ENCODE data around the gene CDADC1.
A peak's percentile ranks its signal among the peaks of the same experiment; 100 is the strongest.

Gene CDADC1

DNA sequence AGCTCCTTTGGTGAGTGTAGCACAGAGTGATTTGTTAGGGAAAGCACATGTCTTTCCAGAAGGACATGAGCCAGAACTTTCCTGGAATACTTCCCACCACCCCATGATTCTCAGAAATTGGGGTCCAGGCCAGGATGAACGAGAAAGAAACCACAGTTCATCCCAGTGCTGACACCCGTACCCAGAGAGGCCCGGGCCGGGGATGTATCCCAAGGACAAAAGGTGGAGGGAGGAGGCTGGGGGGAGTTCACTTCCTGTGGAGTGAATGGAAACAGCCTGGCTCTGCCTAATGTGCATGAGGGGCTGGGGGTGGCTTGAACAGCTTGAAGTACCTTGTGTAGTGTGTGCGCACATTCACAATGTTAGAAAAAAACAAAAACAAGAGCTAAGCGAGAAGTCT is 47.5 kb downstream of the CDADC1 start:
- Mint-ChIP-seq H3K27ac (no peak overlapping the region), H3K9me3 (no peaks in the 10 kb centered on the region), H3K27me3 (ENCODE audit: low read depth) (no peaks in the 10 kb centered on the region), H3K4me1 (ENCODE audit: low read depth) (peaks cover 11% of the 10 kb centered on the region), H3K4me3 (no peak overlapping the region), H3K36me3 (ENCODE audit: low read depth) (peaks cover 14% of the 10 kb centered on the region)

DNA sequence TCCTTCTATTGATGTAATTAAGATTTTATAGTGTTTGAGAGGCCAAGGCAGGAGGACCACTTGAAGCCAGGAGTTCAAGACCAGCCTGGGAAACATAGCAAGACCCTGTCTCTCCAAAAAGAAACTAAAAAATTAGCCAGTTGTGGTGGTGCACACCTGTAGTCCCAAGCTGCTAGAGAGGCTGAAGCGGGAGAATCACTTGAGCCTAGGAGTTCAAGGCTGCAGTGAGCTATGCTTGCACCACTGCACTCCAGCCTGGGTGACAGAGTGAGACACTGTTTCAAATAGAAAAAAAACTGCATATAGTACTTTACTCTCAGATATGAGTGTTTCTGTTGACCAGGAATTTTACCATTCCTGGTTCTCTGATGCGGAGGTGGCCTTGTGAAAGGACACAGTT is 48.9 kb downstream of the CDADC1 start:
- no peaks in the 10 kb centered on the region for H3K27me3 Mint-ChIP-seq (ENCODE audit: low read depth)
- no peak overlapping the region for H3K27ac Mint-ChIP-seq
- H3K9me3 Mint-ChIP-seq, result no peaks in the 10 kb centered on the region
- no peak overlapping the region for H3K4me3 Mint-ChIP-seq
- H3K4me1 Mint-ChIP-seq (ENCODE audit: low read depth), result peaks cover 13% of the 10 kb centered on the region
- peaks cover 14% of the 10 kb centered on the region for H3K36me3 Mint-ChIP-seq (ENCODE audit: low read depth)

DNA sequence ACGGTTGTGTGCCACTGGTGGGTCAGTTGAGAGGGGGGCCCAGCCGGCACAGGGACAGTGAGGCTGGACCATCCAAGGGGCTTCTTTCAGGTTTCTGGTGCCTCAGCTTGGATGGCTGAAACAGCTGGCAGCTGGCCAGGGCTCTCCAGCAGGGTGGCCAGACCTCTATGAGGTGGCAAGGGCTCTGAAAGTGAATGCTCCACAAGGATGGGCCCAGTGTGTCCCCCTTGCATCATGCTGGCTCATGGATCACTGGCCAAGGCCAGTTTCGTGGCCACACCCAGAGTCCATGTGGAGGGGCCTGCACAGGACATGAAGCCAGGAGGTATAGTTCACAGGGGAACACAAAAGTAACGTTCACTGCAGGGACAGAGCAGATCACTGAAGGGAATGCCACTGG is 49.6 kb downstream of the CDADC1 start:
- no peak overlapping the region for H3K4me3 Mint-ChIP-seq
- H3K9me3 Mint-ChIP-seq, result no peaks in the 10 kb centered on the region
- H3K27ac Mint-ChIP-seq, result no peak overlapping the region
- H3K36me3 Mint-ChIP-seq (ENCODE audit: low read depth), result peaks cover 14% of the 10 kb centered on the region
- H3K27me3 Mint-ChIP-seq (ENCODE audit: low read depth), result no peaks in the 10 kb centered on the region
- H3K4me1 Mint-ChIP-seq (ENCODE audit: low read depth), result peaks cover 17% of the 10 kb centered on the region

- no peak overlapping the region for H3K4me3 Mint-ChIP-seq
- H3K36me3 Mint-ChIP-seq (ENCODE audit: low read depth), result peaks cover 7% of the 10 kb centered on the region
- no peaks in the 10 kb centered on the region for H3K9me3 Mint-ChIP-seq
- no peak overlapping the region for H3K27ac Mint-ChIP-seq
- H3K4me1 Mint-ChIP-seq (ENCODE audit: low read depth), result peaks cover 9% of the 10 kb centered on the region
- no peaks in the 10 kb centered on the region for H3K27me3 Mint-ChIP-seq (ENCODE audit: low read depth)
These were observed 50.7 kb downstream of the CDADC1 start for GRCh38 chr13:49298416-49298815.

DNA sequence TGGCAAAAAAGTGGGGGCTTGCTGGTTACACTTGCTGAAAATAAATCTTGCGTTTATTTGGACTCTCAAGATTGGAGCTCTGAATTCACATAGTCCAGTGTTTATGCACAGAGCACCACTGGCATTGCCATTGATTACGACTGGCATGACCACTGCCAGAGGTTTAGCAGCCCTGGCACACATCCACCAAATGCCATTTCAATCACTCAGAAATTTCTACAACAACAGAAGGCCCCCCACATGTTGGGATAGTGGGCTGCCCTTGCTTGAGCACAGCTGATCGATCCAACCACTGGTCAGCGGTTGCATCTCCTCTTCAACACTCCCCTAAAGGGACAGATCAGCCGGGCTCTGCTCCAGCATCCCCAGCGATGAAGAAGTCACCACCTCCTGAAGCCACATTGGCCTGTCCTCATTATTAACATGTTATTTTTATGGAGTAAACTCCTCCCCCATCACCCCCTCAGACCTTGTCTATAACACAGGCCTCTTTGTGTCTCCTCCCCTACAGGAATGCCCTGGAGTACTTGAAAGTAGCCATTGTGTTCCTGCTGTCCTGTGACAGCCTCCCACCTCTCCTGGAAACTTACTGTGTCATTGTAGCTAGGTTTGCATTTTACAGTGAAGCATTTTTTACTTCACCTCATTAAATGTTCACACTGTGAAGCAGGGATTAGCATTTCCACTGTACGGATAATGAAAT is 51.3 kb downstream of the CDADC1 start:
- peaks cover 5% of the 10 kb centered on the region for H3K36me3 Mint-ChIP-seq (ENCODE audit: low read depth)
- no peak overlapping the region for H3K27ac Mint-ChIP-seq
- H3K4me1 Mint-ChIP-seq (ENCODE audit: low read depth), result peaks cover 9% of the 10 kb centered on the region
- H3K27me3 Mint-ChIP-seq (ENCODE audit: low read depth), result no peaks in the 10 kb centered on the region
- no peaks in the 10 kb centered on the region for H3K9me3 Mint-ChIP-seq
- no peak overlapping the region for H3K4me3 Mint-ChIP-seq

DNA sequence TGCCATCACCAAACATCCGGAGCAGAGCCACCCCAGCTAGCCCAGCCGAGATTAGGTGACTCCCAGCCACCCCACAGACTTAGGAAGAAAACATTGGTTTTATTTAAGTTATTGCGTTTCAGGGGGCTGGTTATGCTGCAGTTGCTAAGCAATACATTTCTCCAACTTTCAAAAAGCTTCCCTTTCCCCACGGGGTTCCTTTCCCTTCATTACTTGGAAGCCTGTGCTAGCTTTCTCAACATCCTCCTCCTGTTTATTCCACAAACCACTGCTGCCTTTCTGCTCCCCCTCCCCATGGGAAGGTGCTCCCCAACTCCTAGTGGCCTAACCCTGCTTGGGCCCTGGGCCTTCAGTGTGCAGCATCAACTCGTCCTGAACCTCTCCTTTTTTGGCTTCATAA is 52.6 kb downstream of the CDADC1 start:
- H3K27ac Mint-ChIP-seq, result no peak overlapping the region
- H3K36me3 Mint-ChIP-seq (ENCODE audit: low read depth), result peaks cover 5% of the 10 kb centered on the region
- no peaks in the 10 kb centered on the region for H3K9me3 Mint-ChIP-seq
- H3K4me3 Mint-ChIP-seq, result no peak overlapping the region
- H3K27me3 Mint-ChIP-seq (ENCODE audit: low read depth), result no peaks in the 10 kb centered on the region
- H3K4me1 Mint-ChIP-seq (ENCODE audit: low read depth), result peaks cover 9% of the 10 kb centered on the region

- no peaks in the 10 kb centered on the region for H3K36me3 Mint-ChIP-seq (ENCODE audit: low read depth)
- peak overlapping the region; percentile 79 for H3K27ac Mint-ChIP-seq
- peak overlapping the region; percentile 57 for H3K4me3 Mint-ChIP-seq
- H3K9me3 Mint-ChIP-seq, result no peaks in the 10 kb centered on the region
- H3K4me1 Mint-ChIP-seq (ENCODE audit: low read depth), result peaks cover 9% of the 10 kb centered on the region
- no peaks in the 10 kb centered on the region for H3K27me3 Mint-ChIP-seq (ENCODE audit: low read depth)
These were observed 53.2 kb downstream of the CDADC1 start for GRCh38 chr13:49300739-49301589.

DNA sequence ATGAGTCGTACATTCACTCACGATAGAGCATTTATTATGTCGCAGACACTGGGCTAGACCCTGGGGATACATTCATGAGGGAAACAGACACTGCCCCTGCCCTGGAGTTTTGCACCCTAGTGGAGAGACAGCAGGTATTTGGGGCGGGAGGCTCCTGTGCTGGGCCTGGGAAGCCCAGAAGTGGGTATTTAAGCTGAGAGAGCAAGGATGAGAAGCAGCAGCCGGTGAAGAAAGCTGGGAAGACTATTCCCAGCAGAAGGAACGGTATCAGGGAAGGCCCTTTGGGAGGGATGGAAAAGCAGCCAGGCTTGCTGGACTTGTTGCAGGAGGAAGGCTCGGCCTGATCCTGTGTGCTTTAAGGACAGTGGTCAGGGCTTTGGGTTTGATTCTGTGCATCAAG is 54.5 kb downstream of the CDADC1 start:
- H3K4me3 Mint-ChIP-seq, result no peak overlapping the region
- H3K27ac Mint-ChIP-seq, result peak overlapping the region; percentile 46

DNA sequence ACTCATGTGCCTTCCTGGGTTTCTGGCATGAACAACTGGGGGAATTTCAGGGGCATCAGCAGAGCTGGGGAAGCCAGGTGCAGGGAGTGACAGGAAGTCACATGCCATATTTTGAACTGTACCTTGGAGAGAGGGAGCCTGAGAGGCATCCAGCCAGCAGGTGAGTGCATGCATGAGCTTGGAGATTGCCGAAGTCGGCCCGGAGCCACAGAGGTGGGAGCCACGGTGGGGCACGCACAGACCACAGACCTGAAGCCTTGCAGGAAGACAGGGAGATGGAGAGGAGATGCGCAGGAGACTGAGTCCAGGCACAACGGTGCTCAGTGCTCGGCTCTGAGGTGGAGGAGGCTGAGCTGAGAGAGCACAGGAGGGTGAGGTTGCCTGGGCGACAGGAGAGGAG is 55.1 kb downstream of the CDADC1 start:
- H3K4me3 Mint-ChIP-seq, result no peak overlapping the region

More for the DNA sequence above, 54.5 kb downstream of the CDADC1 start:
- no peaks in the 10 kb centered on the region for H3K27me3 Mint-ChIP-seq (ENCODE audit: low read depth)
- no peaks in the 10 kb centered on the region for H3K36me3 Mint-ChIP-seq (ENCODE audit: low read depth)
- peaks cover 9% of the 10 kb centered on the region for H3K4me1 Mint-ChIP-seq (ENCODE audit: low read depth)
- H3K9me3 Mint-ChIP-seq, result no peaks in the 10 kb centered on the region

GRCh38 chr13:49303533-49304252 is 56.0 kb downstream of the CDADC1 start:
- Mint-ChIP-seq H3K27ac (no peak overlapping the region), H3K4me3 (no peak overlapping the region), H3K4me1 (ENCODE audit: low read depth) (peaks cover 9% of the 10 kb centered on the region), H3K36me3 (ENCODE audit: low read depth) (no peaks in the 10 kb centered on the region), H3K9me3 (no peaks in the 10 kb centered on the region), H3K27me3 (ENCODE audit: low read depth) (no peaks in the 10 kb centered on the region)

More for the DNA sequence above, 55.1 kb downstream of the CDADC1 start:
- Mint-ChIP-seq H3K4me1 (ENCODE audit: low read depth) (peaks cover 9% of the 10 kb centered on the region), H3K27me3 (ENCODE audit: low read depth) (no peaks in the 10 kb centered on the region), H3K27ac (no peak overlapping the region), H3K9me3 (no peaks in the 10 kb centered on the region), H3K36me3 (ENCODE audit: low read depth) (no peaks in the 10 kb centered on the region)

DNA sequence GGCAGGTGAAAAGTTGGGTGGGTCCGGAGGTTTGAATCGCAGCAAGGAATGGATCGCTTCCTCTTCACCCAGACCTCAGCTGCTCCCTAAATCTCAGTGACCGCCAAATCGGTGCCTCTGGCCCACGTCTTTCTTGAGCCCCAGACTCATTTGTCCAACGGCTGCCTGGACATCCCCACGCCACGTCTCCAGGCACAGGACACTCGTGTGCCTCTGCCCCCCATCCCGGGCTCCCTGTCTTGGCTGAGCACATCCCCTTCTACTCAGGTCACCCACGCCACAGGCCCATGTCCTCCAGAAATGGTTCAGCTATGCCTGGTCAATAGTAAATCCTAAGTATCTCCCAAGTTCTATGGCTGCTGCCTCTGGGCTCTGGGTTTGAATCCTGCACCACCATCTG is 56.6 kb downstream of the CDADC1 start:
- Mint-ChIP-seq H3K4me1 (ENCODE audit: low read depth) (peaks cover 9% of the 10 kb centered on the region), H3K36me3 (ENCODE audit: low read depth) (no peaks in the 10 kb centered on the region), H3K9me3 (no peaks in the 10 kb centered on the region), H3K4me3 (no peak overlapping the region), H3K27ac (no peak overlapping the region), H3K27me3 (ENCODE audit: low read depth) (no peaks in the 10 kb centered on the region)

GRCh38 chr13:49304763-49305700 is 57.3 kb downstream of the CDADC1 start:
- Mint-ChIP-seq H3K36me3 (ENCODE audit: low read depth) (no peaks in the 10 kb centered on the region), H3K4me3 (no peak overlapping the region), H3K27ac (no peak overlapping the region), H3K27me3 (ENCODE audit: low read depth) (no peaks in the 10 kb centered on the region), H3K4me1 (ENCODE audit: low read depth) (peaks cover 9% of the 10 kb centered on the region), H3K9me3 (no peaks in the 10 kb centered on the region)

- Mint-ChIP-seq H3K27me3 (ENCODE audit: low read depth) (no peaks in the 10 kb centered on the region), H3K36me3 (ENCODE audit: low read depth) (no peaks in the 10 kb centered on the region), H3K9me3 (no peaks in the 10 kb centered on the region)
These were observed 58.2 kb downstream of the CDADC1 start for GRCh38 chr13:49305792-49306425.

More at GRCh38 chr13:49305792-49306425, 58.2 kb downstream of the CDADC1 start:
- Mint-ChIP-seq H3K4me1 (ENCODE audit: low read depth) (peaks cover 9% of the 10 kb centered on the region), H3K27ac (no peak overlapping the region), H3K4me3 (no peak overlapping the region)

All from T-helper 1 cell treated with Interleukin-12 subunit alpha and Interleukin-12 subunit beta and Interleukin-4 antibody, amounts not matched to agents 30 μg/mL and 1 μg/mL, for 36 hours (primary cell).